HFFc6 (cell line): ENCODE measurements around the gene SLC7A1. TPM values are rescaled to one million over a fixed set of nuclear protein-coding genes. Genes with fewer than 3 reads are reported as not detected.

ENCODE experiments used
- DNase-seq: peaks from one replicate; pipeline ENCODE4 v3.0.0-alpha.2; 2018
- H3K27ac Mint-ChIP-seq: 2 replicates; pipeline ENCODE4 v1.8.0; 2020; ENCODE audit warnings: mild to moderate bottlenecking, mixed read lengths
- H3K27me3 Mint-ChIP-seq: 2 replicates; pipeline ENCODE4 v1.8.0; 2021; ENCODE audit warnings: mild to moderate bottlenecking, moderate library complexity, mixed read lengths; ENCODE audit not compliant: insufficient read depth
- H3K36me3 Mint-ChIP-seq: 2 replicates; pipeline ENCODE4 v1.8.0; 2021; ENCODE audit warnings: low read depth, mixed read lengths
- H3K4me1 Mint-ChIP-seq: 2 replicates; pipeline ENCODE4 v1.8.0; 2020; ENCODE audit warnings: low read depth, mixed read lengths
- H3K4me3 Mint-ChIP-seq: 2 replicates; pipeline ENCODE4 v1.8.0; 2020; ENCODE audit warnings: mild to moderate bottlenecking, moderate library complexity, mixed read lengths
- H3K9me3 Mint-ChIP-seq: 2 replicates; pipeline ENCODE4 v1.8.0; 2020; ENCODE audit warnings: mild to moderate bottlenecking, mixed read lengths
- total RNA-seq, 6 experiments: library from RNA; stranded (reverse); fragmentation: NEBNext Ultra II Directional; extraction: Animal tissue kit (Norgen Biotek cat#: 25700); gene quantifications; 2 replicates in 1 of 6; 3 replicates in 5 of 6; pipeline ENCODE4 v1.2.3, GENCODE V29; 2021
- TF ChIP-seq, protein P1 (sequence below): fragments of 200-600 bp; sonication (generic); IDR thresholded peaks from 2 replicates; pipeline ENCODE4 v1.5.0; 2021; ENCODE audit warnings: antibody characterized with exemption, mild to moderate bottlenecking

SLC7A1 gene
- total RNA-seq, 6 experiments from 2014 or later = 134 to 174 (median 144) TPM

DNA sequence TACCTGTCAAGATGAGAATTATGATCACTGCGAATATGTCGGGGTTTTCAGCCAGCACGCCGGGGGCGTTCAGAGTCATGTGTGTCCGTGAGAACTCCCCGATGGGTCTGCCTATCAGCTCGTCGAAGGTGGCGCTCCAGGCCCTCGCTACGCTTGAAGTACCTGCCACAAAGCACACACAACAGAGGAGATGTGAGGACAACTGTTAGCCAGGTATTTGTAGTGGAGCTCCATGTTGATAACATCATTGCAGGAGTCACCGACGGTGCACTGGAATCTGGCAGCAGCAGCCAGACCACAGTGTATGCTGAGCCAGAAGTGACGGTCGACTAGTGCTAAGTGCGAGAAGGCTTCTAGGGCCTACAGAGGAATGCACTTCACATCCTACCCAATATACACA, 62.7 kb downstream of the SLC7A1 start:
- H3K27ac Mint-ChIP-seq = peak overlapping the region; percentile 74
- no peak for DNase-seq

DNA sequence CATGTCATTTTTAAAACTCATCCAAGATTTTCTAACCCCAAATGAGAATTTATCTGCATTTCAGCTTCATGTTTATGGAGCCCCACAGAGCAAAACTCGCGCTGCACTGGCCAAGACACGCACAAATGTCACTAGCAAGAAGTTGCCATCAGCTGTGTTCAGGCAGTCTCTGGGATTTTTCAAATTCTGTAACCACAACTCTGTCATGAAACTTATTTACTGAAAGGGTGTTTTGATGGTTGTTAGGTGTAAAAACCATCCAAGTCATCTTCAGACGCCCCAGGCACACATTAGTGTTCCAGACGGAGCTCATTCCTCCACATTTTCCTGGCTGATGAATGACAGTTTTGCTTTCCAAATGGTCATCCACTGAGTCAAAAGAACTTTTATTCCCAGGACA, 63.4 kb downstream of the SLC7A1 start:
- Mint-ChIP-seq H3K36me3 (peaks cover 51% of the 10 kb centered on the region), H3K9me3 (no peaks in the 10 kb centered on the region)
- no peak for DNase-seq

More for the DNA sequence above, 62.7 kb downstream of the SLC7A1 start:
- no peaks in the 10 kb centered on the region for H3K9me3 Mint-ChIP-seq
- no peaks in the 10 kb centered on the region for H3K27me3 Mint-ChIP-seq
- no peak overlapping the region for H3K4me3 Mint-ChIP-seq
- H3K4me1 Mint-ChIP-seq = peaks cover 37% of the 10 kb centered on the region
- TF ChIP-seq, protein P1, sequence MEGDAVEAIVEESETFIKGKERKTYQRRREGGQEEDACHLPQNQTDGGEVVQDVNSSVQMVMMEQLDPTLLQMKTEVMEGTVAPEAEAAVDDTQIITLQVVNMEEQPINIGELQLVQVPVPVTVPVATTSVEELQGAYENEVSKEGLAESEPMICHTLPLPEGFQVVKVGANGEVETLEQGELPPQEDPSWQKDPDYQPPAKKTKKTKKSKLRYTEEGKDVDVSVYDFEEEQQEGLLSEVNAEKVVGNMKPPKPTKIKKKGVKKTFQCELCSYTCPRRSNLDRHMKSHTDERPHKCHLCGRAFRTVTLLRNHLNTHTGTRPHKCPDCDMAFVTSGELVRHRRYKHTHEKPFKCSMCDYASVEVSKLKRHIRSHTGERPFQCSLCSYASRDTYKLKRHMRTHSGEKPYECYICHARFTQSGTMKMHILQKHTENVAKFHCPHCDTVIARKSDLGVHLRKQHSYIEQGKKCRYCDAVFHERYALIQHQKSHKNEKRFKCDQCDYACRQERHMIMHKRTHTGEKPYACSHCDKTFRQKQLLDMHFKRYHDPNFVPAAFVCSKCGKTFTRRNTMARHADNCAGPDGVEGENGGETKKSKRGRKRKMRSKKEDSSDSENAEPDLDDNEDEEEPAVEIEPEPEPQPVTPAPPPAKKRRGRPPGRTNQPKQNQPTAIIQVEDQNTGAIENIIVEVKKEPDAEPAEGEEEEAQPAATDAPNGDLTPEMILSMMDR = no peak
- peaks cover 45% of the 10 kb centered on the region for H3K36me3 Mint-ChIP-seq

DNA sequence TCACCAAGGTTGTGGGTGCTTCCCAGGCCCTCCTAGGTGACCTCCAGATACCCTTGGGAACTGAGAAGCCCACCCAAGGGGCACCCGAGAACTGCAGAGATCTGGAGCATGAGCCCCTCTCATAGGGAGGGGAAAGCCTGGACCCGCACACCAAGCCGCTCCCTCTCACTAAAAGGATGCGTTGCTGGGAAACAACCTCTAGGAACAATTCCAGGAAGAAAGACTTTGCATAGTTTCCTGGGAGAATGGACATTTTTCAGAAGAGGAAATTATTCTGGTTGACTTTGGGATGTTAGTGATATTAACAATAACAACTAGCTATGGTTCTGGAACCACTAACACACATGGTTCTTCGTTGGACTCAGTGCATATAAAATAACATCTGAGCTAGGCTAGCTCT, 64.6 kb downstream of the SLC7A1 start:
- Mint-ChIP-seq H3K27me3 (no peaks in the 10 kb centered on the region), H3K9me3 (no peaks in the 10 kb centered on the region), H3K4me3 (no peak overlapping the region), H3K4me1 (peaks cover 34% of the 10 kb centered on the region), H3K27ac (peak overlapping the region; percentile 38; the same call in 1 of the 2 replicates), H3K36me3 (peaks cover 56% of the 10 kb centered on the region)
- no peak for DNase-seq
- TF ChIP-seq, protein P1 = no peak

More for the DNA sequence above, 63.4 kb downstream of the SLC7A1 start:
- Mint-ChIP-seq H3K27me3 (no peaks in the 10 kb centered on the region), H3K27ac (peak overlapping the region; percentile 74), H3K4me3 (no peak overlapping the region), H3K4me1 (peaks cover 34% of the 10 kb centered on the region)
- TF ChIP-seq, protein P1 = no peak

DNA sequence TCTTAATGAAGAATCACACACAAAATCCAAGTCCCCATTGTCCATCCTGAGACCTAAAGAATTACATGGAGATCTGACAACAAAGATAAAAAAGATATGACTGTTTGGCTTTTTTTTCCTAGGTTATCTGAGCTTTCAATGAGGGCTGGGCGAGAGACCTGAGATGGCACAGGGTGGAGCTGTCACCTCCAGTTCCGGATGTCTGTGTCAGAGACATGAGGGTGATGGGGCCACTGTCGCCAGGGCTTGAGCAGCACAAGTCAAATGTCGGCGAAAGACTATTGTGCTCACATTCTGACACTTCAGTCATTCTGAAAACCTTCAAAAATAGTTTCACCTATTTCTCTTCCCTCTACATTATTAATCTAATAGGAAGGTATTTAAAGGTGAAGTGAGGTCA, 65.7 kb downstream of the SLC7A1 start:
- Mint-ChIP-seq H3K27me3 (peaks cover 3% of the 10 kb centered on the region; the same call in 1 of the 2 replicates), H3K9me3 (no peaks in the 10 kb centered on the region), H3K4me3 (no peak overlapping the region), H3K27ac (peak overlapping the region; percentile 58), H3K4me1 (peaks cover 34% of the 10 kb centered on the region), H3K36me3 (peaks cover 56% of the 10 kb centered on the region)
- DNase-seq = no peak
- TF ChIP-seq, protein P1 = no peak

DNA sequence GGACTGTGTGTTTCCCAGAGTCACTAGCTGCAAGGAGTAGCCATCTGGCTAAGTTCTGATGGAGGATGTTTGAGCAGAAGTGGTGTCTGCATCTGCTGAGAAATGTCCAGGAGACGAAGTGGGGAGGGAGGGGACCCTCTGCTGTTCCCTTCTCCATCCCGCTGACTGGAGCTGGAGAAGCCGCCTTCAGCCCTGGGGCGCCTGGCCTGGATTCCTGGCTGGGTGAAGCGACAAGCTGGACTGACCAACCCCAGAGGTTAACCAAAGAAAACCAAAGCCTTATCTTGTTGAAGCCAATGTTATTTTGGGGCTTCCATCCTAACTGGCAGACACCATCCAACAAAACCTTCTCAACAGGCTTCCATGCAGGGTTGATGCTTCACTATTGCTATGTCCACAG, 67.6 kb downstream of the SLC7A1 start:
- no peak overlapping the region; the same call in 1 of the 2 replicates for H3K27ac Mint-ChIP-seq
- no peak for DNase-seq
- H3K4me3 Mint-ChIP-seq = no peak overlapping the region
- peaks cover 64% of the 10 kb centered on the region for H3K36me3 Mint-ChIP-seq
- H3K9me3 Mint-ChIP-seq = no peaks in the 10 kb centered on the region
- TF ChIP-seq, protein P1 = no peak
- H3K4me1 Mint-ChIP-seq = peaks cover 44% of the 10 kb centered on the region
- peaks cover 3% of the 10 kb centered on the region; the same call in 1 of the 2 replicates for H3K27me3 Mint-ChIP-seq

DNA sequence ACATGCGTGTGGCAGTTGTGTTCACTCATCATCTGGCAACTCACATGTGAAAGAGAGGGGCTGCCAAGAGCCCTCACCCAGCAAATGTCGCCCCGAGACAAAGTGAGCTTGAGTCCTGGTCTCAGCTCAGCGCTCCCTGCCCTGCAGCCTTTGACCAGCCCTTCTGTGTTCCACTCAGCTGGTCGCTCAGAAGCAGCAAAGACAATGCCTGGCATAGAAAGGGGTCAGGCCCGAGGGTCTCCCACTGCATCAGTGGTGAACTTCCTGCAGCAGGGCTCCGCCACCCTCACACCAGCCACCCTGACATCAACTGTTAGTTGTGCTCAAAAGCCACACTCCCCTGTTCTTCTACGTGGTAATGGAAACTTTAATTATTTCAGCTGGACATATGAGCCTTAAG, 68.0 kb downstream of the SLC7A1 start:
- Mint-ChIP-seq H3K27me3 (peaks cover 3% of the 10 kb centered on the region; the same call in 1 of the 2 replicates), H3K36me3 (peaks cover 64% of the 10 kb centered on the region), H3K4me3 (no peak overlapping the region), H3K9me3 (no peaks in the 10 kb centered on the region), H3K27ac (no peak overlapping the region), H3K4me1 (peaks cover 44% of the 10 kb centered on the region)
- no peak for DNase-seq
- TF ChIP-seq, protein P1 = no peak
